ENCODE data around the gene DDX27. TPM values are rescaled to one million over a fixed set of nuclear protein-coding genes. Genes with fewer than 3 reads are reported as not detected.

The DDX27 gene
- total and polyA plus RNA-seq, 4 donors: 8.8 to 16.0 (median 13.0) TPM

- TF ChIP-seq CTCF (IDR thresholded peaks at IDR 0.05; ENCODE audit: low read depth, low read length, missing input control) (no peak), GABPA (IDR thresholded peaks at IDR 0.05 in 1 of 2, conservative IDR thresholded peaks at IDR 0.05 in 1 of 2) (no peak)
These were observed 28.0 kb downstream of the DDX27 start (continued) for GRCh38 chr20:49247169-49247723.

GRCh38 chr20:49247792-49248191, 28.6 kb downstream of the DDX27 start:
- H3K27ac ChIP-seq (ENCODE audit: low read depth in 1 of 2, low read length in 2 of 2): no peak overlapping the region
- DNase-seq (ENCODE audit: low spot score): no peak
- 81% methylated on average over 5 of the region's 5 CpGs for WGBS

More at GRCh38 chr20:49247792-49248191, 28.6 kb downstream of the DDX27 start:
- peaks cover 17 to 90% (median 62%) of the 10 kb centered on the region in 4 donors for H3K36me3 ChIP-seq (ENCODE audit: control insufficient read depth in 4 of 4, insufficient read depth in 3 of 4, low read depth in 1 of 4, low read length in 3 of 4)
- no peak overlapping the region for H3K4me3 ChIP-seq (ENCODE audit: low read depth in 1 of 3, low read length in 3 of 3)
- H3K9me3 ChIP-seq (ENCODE audit: control insufficient read depth in 4 of 4, low read length in 3 of 4): no peaks in the 10 kb centered on the region
- no peak overlapping the region for H3K9ac ChIP-seq (ENCODE audit: low read depth in 1 of 2, low read length in 2 of 2)
- no peaks in the 10 kb centered on the region for H3K4me1 ChIP-seq (ENCODE audit: control insufficient read depth in 4 of 4, insufficient read depth in 4 of 4, low read length in 3 of 4)
- H3K27me3 ChIP-seq (ENCODE audit: control insufficient read depth in 4 of 4, insufficient read depth in 4 of 4, low read length in 3 of 4): no peaks in the 10 kb centered on the region
- TF ChIP-seq RXRA (IDR thresholded peaks at IDR 0.05) (no peak), NR2F2 (IDR thresholded peaks at IDR 0.05) (no peak), SP1 (IDR thresholded peaks at IDR 0.05) (no peak), YY1 (IDR thresholded peaks at IDR 0.05) (no peak), HNF4A (conservative IDR thresholded peaks at IDR 0.05) (no peak), EGR1 (IDR thresholded peaks at IDR 0.05; ENCODE audit: low read depth in 2 of 2) (no peak), TAF1 (conservative IDR thresholded peaks at IDR 0.05) (no peak), MAX (IDR thresholded peaks at IDR 0.05) (no peak), JUND (IDR thresholded peaks at IDR 0.05) (no peak), ZBTB33 (IDR thresholded peaks at IDR 0.05) (no peak), GABPA (IDR thresholded peaks at IDR 0.05 in 1 of 2, conservative IDR thresholded peaks at IDR 0.05 in 1 of 2) (no peak), ATF3 (IDR thresholded peaks at IDR 0.05) (no peak), REST (IDR thresholded peaks at IDR 0.05) (no peak), RAD21 (IDR thresholded peaks at IDR 0.05) (no peak), FOXA2 (IDR thresholded peaks at IDR 0.05) (no peak), FOXA1 (IDR thresholded peaks at IDR 0.05) (no peak), CTCF (IDR thresholded peaks at IDR 0.05; ENCODE audit: low read depth, low read length, missing input control) (no peak), HNF4G (IDR thresholded peaks at IDR 0.05) (no peak)
